A172 (cell line): Measurements from ENCODE around the gene MORN5. TPM values are rescaled to one million over a fixed set of nuclear protein-coding genes. Genes with fewer than 3 reads are reported as not detected.

ENCODE experiments used
- DNase-seq: peaks from one replicate; pipeline ENCODE4 v3.0.0-alpha.2; 2015; ENCODE audit warnings: low spot score
- total RNA-seq: library from RNA; depleted of rRNA; stranded (reverse); fragments of >200 nt; shearing (Covaris generic); gene quantifications from 2 replicates; pipeline ENCODE4 v1.2.3, GENCODE V29; 2014; rRNA removed

The MORN5 gene
- total RNA-seq, 1 experiment from 2014 or later, result not detected

DNA sequence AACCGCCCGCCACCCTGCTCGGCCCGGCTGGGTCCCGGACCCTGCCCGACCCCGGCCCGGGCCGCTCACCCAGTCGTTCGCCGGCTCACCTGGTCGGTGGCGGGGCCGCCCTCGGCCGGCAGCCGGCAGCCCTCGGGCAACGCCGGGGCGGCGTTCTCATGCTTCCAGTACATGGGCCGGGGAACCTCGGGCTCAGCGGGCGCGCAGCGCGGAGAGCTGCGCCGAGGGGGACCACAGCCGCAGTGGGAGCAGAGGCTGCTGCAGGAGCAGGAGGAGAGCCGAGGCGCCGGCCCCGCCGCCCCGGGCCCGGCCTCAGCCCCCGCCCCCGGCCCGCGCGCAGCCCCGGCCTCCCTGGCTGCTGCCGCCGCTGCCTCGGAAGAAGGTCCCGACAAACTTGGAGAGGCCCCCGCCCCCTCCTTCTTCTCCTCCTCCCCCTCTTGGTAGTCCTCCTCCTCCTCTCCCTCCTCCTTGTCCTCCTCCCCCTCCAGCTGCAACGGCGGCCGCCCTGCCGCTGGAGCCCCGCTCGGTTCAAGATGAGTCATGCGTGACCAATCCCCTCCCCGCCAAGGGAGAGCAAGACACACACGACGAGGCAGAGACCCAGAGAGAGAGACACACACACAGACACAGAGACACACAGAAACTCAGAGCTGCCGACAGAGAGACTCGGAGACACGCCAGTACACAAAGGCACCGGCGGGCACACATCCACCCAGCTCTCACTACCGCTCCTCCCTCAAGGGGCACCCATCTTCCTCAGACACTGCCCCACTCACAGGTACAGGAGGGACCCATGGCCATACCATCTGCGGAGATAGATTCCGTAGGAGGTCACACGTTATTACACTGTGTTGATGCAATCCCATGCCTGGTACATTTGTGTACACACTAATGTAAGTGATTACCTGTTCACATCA is 69.1 kb downstream of the MORN5 start, which contains the start of gene LHX6:
Gene LHX6, minus strand, starts transcription at position 390 of the 917 bp plus-strand sequence. Its CDS starts 217 bp downstream, at position 173.
- DNase-seq, result peak; percentile 47

DNA sequence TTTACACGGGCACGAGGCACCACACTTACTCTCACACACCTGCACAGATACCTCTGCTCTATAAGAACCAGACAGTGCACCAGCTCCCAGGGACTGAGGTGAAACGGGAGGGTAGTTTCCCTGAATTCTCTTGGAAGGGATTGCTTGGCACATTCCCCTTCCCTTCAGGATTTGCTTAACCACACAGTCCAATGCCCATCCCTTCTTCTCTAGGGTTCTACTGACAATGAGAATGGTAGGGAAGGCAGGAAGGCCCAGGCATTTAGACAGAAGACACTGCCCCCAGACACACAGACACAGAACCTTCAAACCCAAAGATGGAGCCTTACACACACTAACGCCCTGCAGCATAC is 69.8 kb downstream of the MORN5 start:
- no peak for DNase-seq

DNA sequence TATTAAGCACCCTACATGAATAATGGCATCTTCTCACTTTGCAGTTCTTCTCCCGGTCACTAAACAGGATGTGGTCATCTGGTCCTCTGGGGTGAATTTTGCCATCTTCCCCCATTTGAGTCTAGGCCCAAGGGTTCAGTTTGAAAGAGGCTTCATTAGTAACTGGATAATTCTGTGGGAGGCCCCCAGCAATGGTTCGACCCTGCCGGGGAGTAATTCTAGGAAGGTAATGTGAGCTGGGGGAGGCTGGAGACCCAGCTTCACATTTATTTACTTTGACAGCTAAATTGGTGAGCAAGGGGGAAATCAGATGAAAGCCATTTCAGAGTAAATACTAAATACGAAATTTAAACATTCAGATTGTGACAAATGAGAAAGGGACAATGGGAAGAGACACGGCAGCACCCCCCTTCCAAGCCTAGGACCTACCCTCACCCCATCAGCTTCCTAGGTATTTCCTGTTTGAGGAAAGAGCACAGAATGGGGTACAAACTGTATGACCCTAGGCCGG is 73.1 kb downstream of the MORN5 start:
- DNase-seq, result no peak

DNA sequence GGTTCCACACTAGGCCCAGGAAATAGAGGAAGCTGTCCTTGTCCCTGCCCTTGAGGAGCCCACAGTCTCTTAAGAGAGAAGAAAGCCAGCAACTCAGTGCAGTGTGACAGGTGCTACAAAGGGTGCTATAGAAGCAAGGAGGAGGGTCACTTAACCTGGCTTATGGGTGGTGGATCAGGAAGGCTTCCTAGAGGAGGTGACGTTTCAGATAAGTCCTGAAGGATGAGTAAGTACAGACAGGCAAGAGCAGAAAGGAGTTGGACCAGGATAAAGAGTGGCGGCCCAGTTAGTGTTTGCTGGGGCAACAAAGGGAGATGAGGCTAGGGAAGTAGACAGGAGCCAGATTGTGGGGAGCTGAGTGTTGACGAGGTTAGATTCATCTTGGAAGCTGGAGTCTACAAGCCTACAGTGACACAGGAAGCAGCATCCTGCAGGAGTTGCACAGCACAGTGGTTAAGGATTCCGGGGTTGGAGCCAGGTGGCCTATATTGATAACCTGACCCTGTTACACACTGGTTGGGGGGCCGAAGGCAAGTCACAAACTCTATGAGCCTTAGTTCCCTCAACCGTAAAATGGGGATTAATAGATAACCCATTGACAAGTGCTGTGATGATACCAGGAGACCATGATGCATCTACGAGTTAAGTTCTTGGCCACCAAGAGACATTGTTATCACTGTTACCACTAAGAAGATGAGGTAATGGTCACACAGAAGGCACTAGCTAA is 74.5 kb downstream of the MORN5 start:
- DNase-seq, result no peak

DNA sequence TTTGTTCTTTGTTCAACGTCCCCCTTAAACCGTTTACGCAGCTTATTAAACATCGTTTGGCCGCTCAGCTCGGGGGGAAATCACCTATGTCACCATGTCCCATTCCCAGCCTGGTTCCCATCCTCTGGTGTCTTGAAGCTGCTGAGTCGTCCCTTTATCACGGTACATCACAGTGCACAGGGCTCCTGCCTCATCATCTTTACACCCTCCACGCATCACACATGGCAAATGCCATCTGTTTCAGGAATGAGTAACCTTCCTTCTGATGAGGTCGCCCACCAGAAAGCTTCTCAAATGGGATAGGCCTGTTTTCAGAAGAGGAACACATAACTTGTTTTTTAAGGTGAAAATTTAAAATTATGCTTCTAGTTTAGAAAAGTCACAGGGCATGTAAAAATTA is 77.0 kb downstream of the MORN5 start:
- DNase-seq, result no peak

DNA sequence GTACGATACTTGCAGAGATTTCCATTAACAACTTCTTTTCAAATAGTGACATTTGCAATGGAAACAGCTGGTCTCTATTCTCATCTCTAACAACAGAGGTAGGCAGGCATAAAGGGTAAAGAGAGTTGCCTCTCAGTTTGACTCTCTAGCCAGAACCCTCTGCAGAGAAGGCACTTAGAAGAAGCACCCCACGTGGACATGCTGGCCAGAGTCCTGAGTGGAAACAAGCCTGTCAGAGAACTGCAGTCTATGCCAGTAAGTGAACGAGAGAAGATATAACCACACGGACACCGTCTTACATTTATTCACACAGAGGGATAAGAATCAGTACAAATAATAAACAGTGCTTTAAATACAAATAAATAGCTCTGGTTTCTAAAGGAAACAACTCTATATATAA is 80.0 kb downstream of the MORN5 start:
- DNase-seq, result no peak

DNA sequence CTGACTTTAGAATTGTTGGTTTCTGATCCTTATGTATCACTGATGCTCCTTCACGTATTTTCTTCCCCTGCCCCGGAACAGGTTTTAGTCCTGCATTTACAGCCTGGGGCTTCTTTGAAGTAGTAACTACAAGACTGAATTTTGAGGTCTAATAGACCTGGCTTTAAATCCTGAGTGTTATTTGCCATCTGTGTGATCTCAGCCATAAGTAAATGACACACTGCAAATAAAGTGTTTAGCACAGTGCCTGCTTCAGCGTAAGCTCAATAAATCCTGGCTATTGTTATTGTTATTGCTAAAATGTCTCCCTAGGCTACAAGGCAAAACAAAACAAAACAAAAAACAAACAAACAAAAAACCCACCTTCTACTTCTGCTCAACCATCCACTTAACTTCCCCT is 84.6 kb downstream of the MORN5 start:
- DNase-seq, result no peak

DNA sequence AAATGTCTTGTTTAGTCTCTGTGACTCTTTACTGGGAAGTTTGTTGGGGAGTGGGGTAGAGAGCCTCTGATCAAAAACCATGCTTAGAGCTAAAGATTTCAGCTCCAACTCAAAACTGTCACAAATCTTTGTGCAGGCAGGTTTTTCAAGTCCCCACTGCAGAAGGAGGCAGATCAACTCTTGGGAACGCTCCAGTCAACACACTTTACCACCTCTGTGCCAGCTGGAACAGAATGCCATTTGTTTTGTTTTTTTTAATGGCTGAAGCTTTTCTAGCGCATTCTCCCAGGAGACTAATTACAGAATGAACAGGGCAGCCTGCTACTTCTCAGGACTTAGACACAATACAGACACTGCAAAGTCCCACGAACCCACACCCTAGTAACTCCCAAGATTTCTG is 87.0 kb downstream of the MORN5 start:
- DNase-seq, result no peak

DNA sequence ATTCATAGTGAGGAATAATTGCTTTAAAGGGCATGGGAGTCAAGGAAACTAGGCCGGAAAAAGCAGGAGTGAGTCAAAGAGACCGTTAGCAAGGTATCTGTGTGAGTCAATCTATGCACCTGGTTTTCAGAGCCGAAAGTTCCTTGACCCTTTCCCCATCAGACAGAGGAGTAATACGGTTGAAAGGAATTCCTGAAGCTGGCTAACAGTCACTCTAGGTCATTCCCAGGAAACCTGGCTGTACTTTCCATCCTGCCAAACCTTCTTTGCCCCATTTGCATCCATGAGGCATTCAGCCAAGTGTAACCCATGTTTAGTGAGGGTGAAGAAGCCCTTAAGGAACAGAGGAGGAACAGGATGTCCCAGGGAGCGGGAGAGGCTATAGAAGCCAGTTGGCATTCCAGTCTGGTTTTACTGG is 88.7 kb downstream of the MORN5 start:
- DNase-seq, result no peak

Other genes starting within 250 kb of the MORN5 start
- gene TTLL11, start 66.6 kb upstream of the MORN5 start, total RNA-seq, result 2.7 and 3.6 TPM in 2 replicates
- gene NDUFA8, start 129 bp upstream of the MORN5 start, total RNA-seq, result 144 and 168 TPM in 2 replicates
- gene LHX6, start 69.0 kb downstream of the MORN5 start, total RNA-seq, result 2.2 and 2.5 TPM in 2 replicates
- 12.1 and 15.2 TPM in 2 replicates for gene RBM18, start 104.9 kb downstream of the MORN5 start, total RNA-seq
- 102 and 120 TPM in 2 replicates for gene MRRF, start 105.0 kb downstream of the MORN5 start, total RNA-seq
- gene PTGS1, start 211.1 kb downstream of the MORN5 start, total RNA-seq, result 0.29 TPM in 1 of 2 replicates, not detected in the other